ENCODE measurements around the gene GPATCH2. TPM values are rescaled to one million over a fixed set of nuclear protein-coding genes. Genes with fewer than 3 reads are reported as not detected.

Gene GPATCH2
- total RNA-seq = 10 to 100 TPM; 12.8 to 16.1 TPM
- 29.7 to 33.6 reads per million in 2 donors for total RNA-seq

GRCh38 chr1:217630711-217631591 lies at the start of gene GPATCH2, which contains the start of gene SPATA17:
TSS of gene GPATCH2 (minus strand) at chr1:217631090. CDS start at chr1:217630971, 119 bp downstream.
TSS of gene SPATA17 (plus strand) at chr1:217631344. CDS start at chr1:217631379, 35 bp downstream.
- H3K9me3 ChIP-seq (ENCODE audit: control insufficient read depth, low read length, poor library complexity, severe bottlenecking) = no peaks in the 10 kb centered on the region
- DNase-seq (peak; percentile 57 to 68 (median 63)), ATAC-seq (peak; percentile 90)
- peaks cover 2% of the 10 kb centered on the region for H3K36me3 Mint-ChIP-seq (ENCODE audit: low read depth)
- peaks cover 18% of the 10 kb centered on the region for H3K27me3 Mint-ChIP-seq
- peak within 1 kb of the TSS; percentile 97 for H3K4me3 Mint-ChIP-seq
- peaks cover 21% of the 10 kb centered on the region for H3K4me1 Mint-ChIP-seq
- peak within 1 kb of the TSS; percentile 100 for H3K27ac Mint-ChIP-seq

- Mint-ChIP-seq H3K27ac (no peak overlapping the region), H3K4me1 (no peaks in the 10 kb centered on the region), H3K27me3 (peaks cover 36% of the 10 kb centered on the region), H3K36me3 (ENCODE audit: low read depth) (peaks cover 2% of the 10 kb centered on the region), H3K4me3 (no peak overlapping the region)
- ATAC-seq (no peak), DNase-seq (no peak)
- no peaks in the 10 kb centered on the region for H3K9me3 ChIP-seq (ENCODE audit: control insufficient read depth, low read length, poor library complexity, severe bottlenecking)
Observed at GRCh38 chr1:217674028-217674729, 43.3 kb upstream of the GPATCH2 start.

- Mint-ChIP-seq H3K4me3 (no peak overlapping the region), H3K36me3 (ENCODE audit: low read depth) (peaks cover 2% of the 10 kb centered on the region), H3K4me1 (no peaks in the 10 kb centered on the region), H3K27me3 (peaks cover 36% of the 10 kb centered on the region), H3K27ac (no peak overlapping the region)
- H3K9me3 ChIP-seq (ENCODE audit: control insufficient read depth, low read length, poor library complexity, severe bottlenecking) = no peaks in the 10 kb centered on the region
- DNase-seq (no peak), ATAC-seq (no peak)
Observed at GRCh38 chr1:217673387-217673786, 42.5 kb upstream of the GPATCH2 start.

- no peak for ATAC-seq
- peaks cover 2% of the 10 kb centered on the region for H3K36me3 Mint-ChIP-seq (ENCODE audit: low read depth)
- peaks cover 30% of the 10 kb centered on the region for H3K27me3 Mint-ChIP-seq
- H3K27ac Mint-ChIP-seq = no peak overlapping the region
- no peaks in the 10 kb centered on the region for H3K9me3 ChIP-seq (ENCODE audit: control insufficient read depth, low read length, poor library complexity, severe bottlenecking)
- no peak for DNase-seq
- no peak overlapping the region for H3K4me3 Mint-ChIP-seq
- H3K4me1 Mint-ChIP-seq = peaks cover 2% of the 10 kb centered on the region
Observed at GRCh38 chr1:217668351-217668940, 37.6 kb upstream of the GPATCH2 start.

- no peak for ATAC-seq
- Mint-ChIP-seq H3K27ac (no peak overlapping the region), H3K4me1 (peaks cover 9% of the 10 kb centered on the region), H3K4me3 (no peak overlapping the region), H3K27me3 (peaks cover 28% of the 10 kb centered on the region), H3K36me3 (ENCODE audit: low read depth) (no peaks in the 10 kb centered on the region)
- no peak for DNase-seq
- no peaks in the 10 kb centered on the region for H3K9me3 ChIP-seq (ENCODE audit: control insufficient read depth, low read length, poor library complexity, severe bottlenecking)
Observed at GRCh38 chr1:217661407-217661806, 30.5 kb upstream of the GPATCH2 start.

- H3K4me3 Mint-ChIP-seq = no peak overlapping the region
- no peaks in the 10 kb centered on the region for H3K9me3 ChIP-seq (ENCODE audit: control insufficient read depth, low read length, poor library complexity, severe bottlenecking)
- H3K27ac Mint-ChIP-seq = peak overlapping the region; percentile 53
- DNase-seq (no peak), ATAC-seq (no peak)
- H3K27me3 Mint-ChIP-seq = peaks cover 23% of the 10 kb centered on the region
- H3K36me3 Mint-ChIP-seq (ENCODE audit: low read depth) = no peaks in the 10 kb centered on the region
- peaks cover 9% of the 10 kb centered on the region for H3K4me1 Mint-ChIP-seq
Observed at GRCh38 chr1:217660353-217661062, 29.6 kb upstream of the GPATCH2 start.

GRCh38 chr1:217650674-217651073 lies 19.8 kb upstream of the GPATCH2 start:
- ATAC-seq = no peak
- Mint-ChIP-seq H3K36me3 (ENCODE audit: low read depth) (no peaks in the 10 kb centered on the region), H3K27me3 (peaks cover 8% of the 10 kb centered on the region)

GRCh38 chr1:217647791-217648190 lies 16.9 kb upstream of the GPATCH2 start:
- H3K9me3 ChIP-seq (ENCODE audit: control insufficient read depth, low read length, poor library complexity, severe bottlenecking) = no peaks in the 10 kb centered on the region
- Mint-ChIP-seq H3K27me3 (peaks cover 14% of the 10 kb centered on the region), H3K4me3 (no peak overlapping the region), H3K27ac (no peak overlapping the region), H3K36me3 (ENCODE audit: low read depth) (peaks cover 3% of the 10 kb centered on the region), H3K4me1 (peaks cover 2% of the 10 kb centered on the region)
- no peak for ATAC-seq
- no peak for DNase-seq

More at GRCh38 chr1:217650674-217651073, 19.8 kb upstream of the GPATCH2 start:
- no peak for DNase-seq
- Mint-ChIP-seq H3K27ac (no peak overlapping the region), H3K4me1 (peaks cover 2% of the 10 kb centered on the region), H3K4me3 (no peak overlapping the region)
- no peaks in the 10 kb centered on the region for H3K9me3 ChIP-seq (ENCODE audit: control insufficient read depth, low read length, poor library complexity, severe bottlenecking)

- no peak for ATAC-seq
- DNase-seq = no peak
- H3K36me3 Mint-ChIP-seq (ENCODE audit: low read depth) = peaks cover 3% of the 10 kb centered on the region
- peaks cover 2% of the 10 kb centered on the region for H3K4me1 Mint-ChIP-seq
- H3K4me3 Mint-ChIP-seq = no peak overlapping the region
- H3K27me3 Mint-ChIP-seq = peaks cover 23% of the 10 kb centered on the region
- no peaks in the 10 kb centered on the region for H3K9me3 ChIP-seq (ENCODE audit: control insufficient read depth, low read length, poor library complexity, severe bottlenecking)
- no peak overlapping the region for H3K27ac Mint-ChIP-seq
Observed at GRCh38 chr1:217642455-217642854, 11.6 kb upstream of the GPATCH2 start.

GRCh38 chr1:217627431-217627830 lies 3.5 kb downstream of the GPATCH2 start:
- Mint-ChIP-seq H3K36me3 (ENCODE audit: low read depth) (peaks cover 4% of the 10 kb centered on the region), H3K27ac (no peak overlapping the region), H3K4me1 (peaks cover 27% of the 10 kb centered on the region), H3K4me3 (no peak overlapping the region), H3K27me3 (no peaks in the 10 kb centered on the region)
- no peak for ATAC-seq
- DNase-seq = no peak
- H3K9me3 ChIP-seq (ENCODE audit: control insufficient read depth, low read length, poor library complexity, severe bottlenecking) = no peaks in the 10 kb centered on the region

- H3K27me3 Mint-ChIP-seq = no peaks in the 10 kb centered on the region
- H3K27ac Mint-ChIP-seq = no peak overlapping the region
- no peaks in the 10 kb centered on the region for H3K9me3 ChIP-seq (ENCODE audit: control insufficient read depth, low read length, poor library complexity, severe bottlenecking)
- ATAC-seq = no peak
- peaks cover 4% of the 10 kb centered on the region for H3K36me3 Mint-ChIP-seq (ENCODE audit: low read depth)
- H3K4me3 Mint-ChIP-seq = no peak overlapping the region
- H3K4me1 Mint-ChIP-seq = peaks cover 29% of the 10 kb centered on the region
- DNase-seq = no peak
Observed at GRCh38 chr1:217626321-217626720, 4.6 kb downstream of the GPATCH2 start.

- H3K27ac Mint-ChIP-seq = no peak overlapping the region
- peaks cover 12% of the 10 kb centered on the region for H3K36me3 Mint-ChIP-seq (ENCODE audit: low read depth)
- DNase-seq (no peak), ATAC-seq (no peak)
- H3K4me1 Mint-ChIP-seq = peaks cover 20% of the 10 kb centered on the region
- no peak overlapping the region for H3K4me3 Mint-ChIP-seq
- no peaks in the 10 kb centered on the region for H3K9me3 ChIP-seq (ENCODE audit: control insufficient read depth, low read length, poor library complexity, severe bottlenecking)
- no peaks in the 10 kb centered on the region for H3K27me3 Mint-ChIP-seq
Observed at GRCh38 chr1:217622042-217622441, 8.8 kb downstream of the GPATCH2 start.
